H1 (cell line): ENCODE results near the gene ATP6V1E1. TPM values are rescaled to one million over a fixed set of nuclear protein-coding genes. Genes with fewer than 3 reads are reported as not detected.

ENCODE experiments used
- CTCF ChIA-PET: fragments of 300-600 bp; sonication (Branson Sonifier 250); formaldehyde crosslinking; loops from one replicate; lab custom pipeline; 2021; ENCODE audit not compliant: partially characterized antibody; lab: Charles Lee
- POLR2A ChIA-PET: fragments of 300-600 bp; sonication (Branson Sonifier 250); formaldehyde crosslinking; loops from one replicate; lab custom pipeline; 2021; ENCODE audit warnings: inconsistent platforms; ENCODE audit not compliant: partially characterized antibody; lab: Charles Lee
- DNase-seq, 2 experiments: peaks; one replicate each; pipeline versions ENCODE4 v3.0.0 to v3.0.0-alpha.2; 2010 to 2022; ENCODE audit warnings: low spot score in 2 of 2, low read depth in 1 of 2, mixed read lengths in 1 of 2
- FAIRE-seq: peaks from 2 replicates; lab custom pipeline; 2011; peaks lifted over from hg19 to GRCh38; lab: Jason Lieb, UNC
- H2AFZ ChIP-seq: 2 replicates; pipeline ENCODE4 v1.8.1; 2012; ENCODE audit warnings: low read length, inconsistent platforms
- H2AK5ac ChIP-seq: 2 replicates; pipeline ENCODE4 v1.6.1; 2013; ENCODE audit warnings: low read depth, low read length
- H2BK120ac ChIP-seq: replicated peaks from 2 replicates; pipeline ENCODE3; 2013; ENCODE audit warnings: low read depth, low read length, inconsistent platforms
- H2BK12ac ChIP-seq: 2 replicates; pipeline ENCODE4 v1.6.1; 2013; ENCODE audit warnings: low read depth, low read length
- H2BK15ac ChIP-seq: 2 replicates; pipeline ENCODE4 v1.6.1; 2013; ENCODE audit warnings: low read length
- H2BK20ac ChIP-seq: 2 replicates; pipeline ENCODE4 v1.6.1; 2013; ENCODE audit warnings: low read length
- H2BK5ac ChIP-seq: 2 replicates; pipeline ENCODE4 v1.6.1; 2013; ENCODE audit warnings: low read depth, low read length
- H3K14ac ChIP-seq: 2 replicates; pipeline ENCODE4 v1.6.1; 2013; ENCODE audit warnings: inconsistent platforms; ENCODE audit not compliant: insufficient read length
- H3K18ac ChIP-seq: 2 replicates; pipeline ENCODE4 v1.6.1; 2013; ENCODE audit warnings: low read length; ENCODE audit errors: extremely low read depth
- H3K23ac ChIP-seq: 2 replicates; pipeline ENCODE4 v1.6.1; 2013; ENCODE audit warnings: inconsistent platforms; ENCODE audit not compliant: insufficient read length
- H3K23me2 ChIP-seq: 2 replicates; pipeline ENCODE4 v1.6.1; 2013; ENCODE audit warnings: low read depth, low read length
- H3K27ac ChIP-seq: 2 replicates; pipeline ENCODE4 v1.6.1; 2011; ENCODE audit warnings: low read depth, low read length, inconsistent platforms
- H3K27me3 ChIP-seq, 4 experiments: replicated peaks in 1 of 4; 1 replicate in 1 of 4; 2 replicates in 3 of 4; pipeline versions ENCODE4 v1.6.1 to v1.8.1; 2011 to 2013; ENCODE audit warnings: low read length in 3 of 4, mild to moderate bottlenecking in 3 of 4, inconsistent platforms in 2 of 4, mixed read lengths in 2 of 4, moderate library complexity in 1 of 4; ENCODE audit not compliant: control insufficient read depth in 3 of 4, insufficient read depth in 3 of 4; ENCODE audit errors: extremely low read depth in 1 of 4
- H3K36me3 ChIP-seq, 4 experiments: 2 replicates each; pipeline versions ENCODE4 v1.6.1 to v1.8.1; 2011 to 2013; ENCODE audit warnings: mild to moderate bottlenecking in 4 of 4, low read length in 3 of 4, moderate library complexity in 2 of 4, control low read depth in 1 of 4, inconsistent platforms in 1 of 4; ENCODE audit not compliant: insufficient read depth in 4 of 4, control insufficient read depth in 2 of 4
- H3K4ac ChIP-seq: replicated peaks from 2 replicates; pipeline ENCODE3; 2013; ENCODE audit warnings: low read length, low read depth, mixed read lengths, inconsistent platforms; ENCODE audit not compliant: insufficient read length
- H3K4me1 ChIP-seq, 4 experiments: replicated peaks in 1 of 4; 1 replicate in 1 of 4; 2 replicates in 3 of 4; pipeline versions ENCODE4 v1.6.1 to v1.8.1; 2011 to 2013; ENCODE audit warnings: low read length in 3 of 4, inconsistent platforms in 2 of 4, mixed read lengths in 1 of 4; ENCODE audit not compliant: insufficient read depth in 4 of 4, control insufficient read depth in 3 of 4
- H3K4me2 ChIP-seq, 2 experiments: 2 replicates each; pipeline versions ENCODE4 v1.6.1 to v1.8.1; 2011 to 2013; ENCODE audit warnings: low read depth in 2 of 2, low read length in 2 of 2, control low read depth in 1 of 2, inconsistent platforms in 1 of 2, mild to moderate bottlenecking in 1 of 2; ENCODE audit not compliant: insufficient read depth in 1 of 2
- H3K4me3 ChIP-seq, 4 experiments: fragments of 200-600, 300-600 bp in 1 of 4; sonication (generic), shearing (Covaris generic), sonication (Bioruptor Twin) in 1 of 4; 2 replicates each; pipeline versions ENCODE4 v1.5.1 to v1.8.1; 2011 to 2016; ENCODE audit warnings: low read length in 4 of 4, low read depth in 3 of 4, control low read depth in 2 of 4, inconsistent platforms in 2 of 4, mild to moderate bottlenecking in 2 of 4, mixed read lengths in 1 of 4, moderate library complexity in 1 of 4; ENCODE audit not compliant: insufficient read depth in 2 of 4; ENCODE audit errors: extremely low read depth in 1 of 4
- H3K56ac ChIP-seq: replicated peaks from 2 replicates; pipeline ENCODE3; 2013; ENCODE audit warnings: low read depth, mild to moderate bottlenecking, mixed read lengths, low read length, inconsistent platforms; ENCODE audit not compliant: insufficient read length
- H3K79me1 ChIP-seq: 2 replicates; pipeline ENCODE4 v1.6.1; 2013; ENCODE audit warnings: low read depth, low read length, control low read depth
- H3K79me2 ChIP-seq, 2 experiments: 2 replicates each; pipeline versions ENCODE4 v1.6.1 to v1.8.1; 2012 to 2013; ENCODE audit warnings: low read length in 2 of 2, mild to moderate bottlenecking in 2 of 2, inconsistent platforms in 1 of 2; ENCODE audit not compliant: insufficient read depth in 2 of 2, control insufficient read depth in 1 of 2
- H3K9ac ChIP-seq, 4 experiments: replicated peaks in 1 of 4; 1 replicate in 1 of 4; 2 replicates in 3 of 4; pipeline versions ENCODE4 v1.6.1 to v1.8.1; 2011 to 2013; ENCODE audit warnings: low read depth in 3 of 4, low read length in 3 of 4, control low read depth in 2 of 4, mild to moderate bottlenecking in 2 of 4, moderate library complexity in 2 of 4, inconsistent platforms in 1 of 4; ENCODE audit errors: extremely low read depth in 1 of 4
- H3K9me3 ChIP-seq, 2 experiments: 2 replicates each; pipeline versions ENCODE4 v1.6.1 to v1.8.1; 2012 to 2013; ENCODE audit warnings: mild to moderate bottlenecking in 2 of 2, moderate library complexity in 2 of 2, control low read depth in 1 of 2, inconsistent platforms in 1 of 2, low read depth in 1 of 2, low read length in 1 of 2, mixed read lengths in 1 of 2; ENCODE audit not compliant: insufficient read depth in 2 of 2
- H4K20me1 ChIP-seq, 2 experiments: replicated peaks in 1 of 2; 2 replicates each; pipeline versions ENCODE3 to v1.8.1; 2011 to 2013; ENCODE audit warnings: inconsistent platforms in 2 of 2, low read length in 2 of 2, mild to moderate bottlenecking in 1 of 2; ENCODE audit not compliant: insufficient read depth in 2 of 2, control insufficient read depth in 1 of 2
- H4K5ac ChIP-seq: 2 replicates; pipeline ENCODE4 v1.6.1; 2013; ENCODE audit warnings: low read length, low read depth, mixed read lengths, inconsistent platforms; ENCODE audit not compliant: insufficient read length
- H4K8ac ChIP-seq: 2 replicates; pipeline ENCODE4 v1.8.0; 2013; ENCODE audit warnings: mild to moderate bottlenecking, moderate library complexity, low read length, inconsistent platforms; ENCODE audit not compliant: insufficient read depth; ENCODE audit errors: extremely low read depth
- H4K91ac ChIP-seq: replicated peaks from 2 replicates; pipeline ENCODE3; 2013; ENCODE audit warnings: low read length, mixed read lengths, inconsistent platforms; ENCODE audit not compliant: insufficient read length
- ATF3 ChIP-seq: IDR thresholded peaks from 2 replicates; pipeline ENCODE4 v1.6.1; 2011; ENCODE audit warnings: low read depth, mild to moderate bottlenecking, low read length; ENCODE audit not compliant: insufficient read depth
- BACH1 ChIP-seq: IDR thresholded peaks from 2 replicates; pipeline ENCODE4 v1.6.1; 2012; ENCODE audit warnings: low read length, improper control_type of control experiment
- BRCA1 ChIP-seq: IDR thresholded peaks from 2 replicates; pipeline ENCODE4 v1.6.1; 2012; ENCODE audit warnings: low read depth, low read length, improper control_type of control experiment
- CBX5 ChIP-seq: fragments of 300-800, 300-1000 bp; sonication (generic); IDR thresholded peaks from 2 replicates; pipeline ENCODE4 v1.7.1; 2016; ENCODE audit warnings: antibody characterized with exemption, low read length, low read depth
- EP300 ChIP-seq, 2 experiments: IDR thresholded peaks; 1 replicate in 1 of 2; 2 replicates in 1 of 2; pipeline ENCODE4 v1.6.1; 2011 to 2012; ENCODE audit warnings: low read depth in 2 of 2, low read length in 2 of 2, mild to moderate bottlenecking in 2 of 2, borderline replicate concordance in 1 of 2, inconsistent platforms in 1 of 2, moderate library complexity in 1 of 2
- KDM5A ChIP-seq: fragments of 200-600 bp; IDR thresholded peaks from 2 replicates; pipeline ENCODE4 v1.7.1; 2012; ENCODE audit warnings: mild to moderate bottlenecking, low read length, inconsistent platforms, mixed read lengths
- NANOG ChIP-seq: IDR thresholded peaks from 2 replicates; pipeline ENCODE4 v1.6.1; 2011; ENCODE audit warnings: low read length, low read depth, mild to moderate bottlenecking, inconsistent platforms; ENCODE audit not compliant: insufficient read depth, poor library complexity, severe bottlenecking
- PHF8 ChIP-seq: fragments of 200-600 bp; sonication (generic); conservative IDR thresholded peaks from 2 replicates; pipeline ENCODE4 v1.7.1; 2012; ENCODE audit warnings: low read depth, mild to moderate bottlenecking, inconsistent platforms, low read length, moderate library complexity
- POLR2A ChIP-seq, 2 experiments: IDR thresholded peaks; 1 replicate in 1 of 2; 2 replicates in 1 of 2; pipeline ENCODE4 v1.6.1; 2011; ENCODE audit warnings: low read depth in 2 of 2, low read length in 2 of 2, mild to moderate bottlenecking in 2 of 2; ENCODE audit errors: control extremely low read depth in 1 of 2
- RFX5 ChIP-seq: IDR thresholded peaks from 2 replicates; pipeline ENCODE4 v1.6.1; 2011; ENCODE audit warnings: low read depth, low read length, improper control_type of control experiment, borderline replicate concordance
- SIRT6 ChIP-seq: IDR thresholded peaks from one replicate; pipeline ENCODE4 v1.7.1; 2012; ENCODE audit warnings: low read length, inconsistent platforms
- SIX5 ChIP-seq: IDR thresholded peaks from 2 replicates; pipeline ENCODE4 v1.6.1; 2011; ENCODE audit warnings: mild to moderate bottlenecking, low read depth, low read length
- SP1 ChIP-seq: IDR thresholded peaks from 2 replicates; pipeline ENCODE4 v1.6.1; 2011; ENCODE audit warnings: low read depth, low read length
- SUZ12 ChIP-seq: fragments of 200-600 bp; sonication (generic); IDR thresholded peaks from 2 replicates; pipeline ENCODE4 v1.6.1; 2012; ENCODE audit warnings: mild to moderate bottlenecking, inconsistent platforms, low read length, moderate library complexity, mixed read lengths
- TEAD4 ChIP-seq: IDR thresholded peaks from 2 replicates; pipeline ENCODE4 v1.6.1; 2012; ENCODE audit warnings: low read depth, low read length, inconsistent platforms, mixed read lengths
- WGBS, 2 experiments: shearing (Covaris generic) in 1 of 2; methylation state at CpG; one replicate each; pipeline versions ENCODE4 v1.1.6 to v1.1.7; 2013 to 2015; ENCODE audit warnings: low lambda C conversion rate in 2 of 2, mixed read lengths in 2 of 2, inconsistent platforms in 1 of 2, low coverage in 1 of 2, missing lambda C conversion rate in 1 of 2; ENCODE audit not compliant: insufficient replicate concordance in 2 of 2, insufficient coverage in 1 of 2, insufficient read length in 1 of 2; ENCODE audit errors: extremely low coverage in 1 of 2, missing lambda C conversion rate in 1 of 2; 5-methylcytosine and 5-hydroxymethylcytosine counted together
- polyA plus RNA-seq, 7 experiments: library from polyadenylated mRNA; depleted of rRNA in 3 of 7; stranded (reverse) in 5 of 7; unstranded in 2 of 7; fragments of >200 nt in 5 of 7; fragments of 200-250 nt in 2 of 7; gene quantifications; 1 replicate in 5 of 7; 2 replicates in 1 of 7; 4 replicates in 1 of 7; pipeline versions ENCODE4 v1.2.1 to v1.2.3, GENCODE V29; 2011 to 2013; ENCODE audit warnings: missing spikeins in 2 of 7, mixed read lengths in 2 of 7
- total RNA-seq: library from RNA; stranded (reverse); fragmentation: NEBNext Ultra II Directional; extraction: Animal tissue kit (Norgen Biotek cat#: 25700); gene quantifications from 2 replicates; pipeline ENCODE4 v1.2.1, GENCODE V29; 2021

ATP6V1E1 gene
- total and polyA plus RNA-seq, 2 of the 8 experiments (the other 6 are each of a cell fraction or from before 2014, with no cell fraction given), result 80.4 to 88.1 TPM

- H3K56ac ChIP-seq, result no peak overlapping the region
- H3K4ac ChIP-seq, result no peak overlapping the region
- H4K91ac ChIP-seq, result no peak overlapping the region
- no peak overlapping the region for H2BK12ac ChIP-seq
- no peaks in the 10 kb centered on the region for H3K36me3 ChIP-seq
- no peak overlapping the region for H2BK20ac ChIP-seq
- H3K23ac ChIP-seq, result no peak overlapping the region
- no peak overlapping the region for H3K9ac ChIP-seq
- no peak overlapping the region for H2AFZ ChIP-seq
- H3K4me1 ChIP-seq, result no peaks in the 10 kb centered on the region
- ChIA-PET CTCF (no interaction called here), POLR2A (interaction anchor here (1.3 kb wide), 1 partner anchor 9 kb away, joined by 3 read pairs; the partner anchor contains the start of gene BCL2L13)
- no peak overlapping the region for H2AK5ac ChIP-seq
- no peak overlapping the region for H3K18ac ChIP-seq
- no peaks in the 10 kb centered on the region for H3K27me3 ChIP-seq
- no peak overlapping the region for H2BK15ac ChIP-seq
- H3K4me2 ChIP-seq, result no peak overlapping the region
- FAIRE-seq, result no peak
- no peak overlapping the region for H4K5ac ChIP-seq
- no peaks in the 10 kb centered on the region for H3K79me1 ChIP-seq
- H2BK120ac ChIP-seq, result no peak overlapping the region
- no peak for DNase-seq
- peaks cover 0 to 3% of the 10 kb centered on the region in 2 experiments; a peak in 1 of 4 replicates for H3K79me2 ChIP-seq
- H3K14ac ChIP-seq, result no peak overlapping the region
- no peaks in the 10 kb centered on the region for H4K20me1 ChIP-seq
- H3K27ac ChIP-seq, result no peak overlapping the region
- no peaks in the 10 kb centered on the region for H3K9me3 ChIP-seq
- no peak overlapping the region for H2BK5ac ChIP-seq
- H3K23me2 ChIP-seq, result no peaks in the 10 kb centered on the region
- H4K8ac ChIP-seq, result no peak overlapping the region
- WGBS, 2 experiments, result 97% methylated on average over 5 of the region's 5 CpGs; no CpG with 5 or more reads in 1 of the 2 experiments
- no peak overlapping the region for H3K4me3 ChIP-seq
- TF ChIP-seq NANOG (no peak), SIX5 (no peak), SP1 (no peak), EP300 (IDR thresholded peaks at IDR 0.05; ENCODE audit: borderline replicate concordance in 1 of 2, low read depth in 2 of 2, low read length in 2 of 2) (no peak), ATF3 (no peak), POLR2A (IDR thresholded peaks at IDR 0.05; ENCODE audit: control extremely low read depth in 1 of 2, low read depth in 2 of 2, low read length in 2 of 2) (no peak), BRCA1 (no peak), CBX5 (no peak), SUZ12 (no peak), BACH1 (no peak), SIRT6 (no peak), PHF8 (no peak), TEAD4 (no peak), RFX5 (no peak), KDM5A (no peak)
These were observed 19.4 kb upstream of the ATP6V1E1 start for GRCh38 chr22:17647991-17648390.
